ENCODE results near the gene PCDHA8.
"Not testable (repeated sequence)": the region's sequence is repeated elsewhere in the genome, so short reads cannot be mapped to it uniquely, and the experiment has no call there.

Gene PCDHA8

GRCh38 chr5:140823475-140823874 is 17.5 kb upstream of the PCDHA8 start:
- no peak overlapping the region for H3K4me3 ChIP-seq (ENCODE audit: low read length)
- H3K9me3 ChIP-seq (ENCODE audit: control insufficient read depth, insufficient read depth, low read length): no peaks in the 10 kb centered on the region
- H3K79me2 ChIP-seq (ENCODE audit: control insufficient read depth, low read length): no peaks in the 10 kb centered on the region
- no peak overlapping the region for H3K27ac ChIP-seq (ENCODE audit: low read depth, low read length)
- no peaks in the 10 kb centered on the region for H3K36me3 ChIP-seq (ENCODE audit: control insufficient read depth, low read length)
- H4K20me1 ChIP-seq (ENCODE audit: control insufficient read depth, insufficient read depth, low read depth, low read length): no peaks in the 10 kb centered on the region
- H3K27me3 ChIP-seq (ENCODE audit: control insufficient read depth, low read length): no peaks in the 10 kb centered on the region
- H3K4me2 ChIP-seq (ENCODE audit: low read length): no peak overlapping the region
- H3K9me2 ChIP-seq (replicated peaks; ENCODE audit: control insufficient read depth, low read length): no peaks in the 10 kb centered on the region
- TF ChIP-seq EZH2phosphoT487 (IDR thresholded peaks at IDR 0.05; ENCODE audit: borderline replicate concordance, low read length): no peak
- no peak for TF ChIP-seq CTCF (IDR thresholded peaks at IDR 0.05; ENCODE audit: low read depth, low read length, poor library complexity, severe bottlenecking)
- H3K4me1 ChIP-seq (ENCODE audit: control insufficient read depth, low read length): no peaks in the 10 kb centered on the region
- no peaks in the 10 kb centered on the region for H3F3A ChIP-seq (ENCODE audit: control insufficient read depth, insufficient read depth)

GRCh38 chr5:140827704-140828361 is 13.2 kb upstream of the PCDHA8 start, which contains the start of gene PCDHA6:
TSS of gene PCDHA6 (plus strand) at chr5:140827960. CDS start at chr5:140828092, 132 bp downstream.
- no peaks in the 10 kb centered on the region for H3K9me2 ChIP-seq (replicated peaks; ENCODE audit: control insufficient read depth, low read length)
- no peaks in the 10 kb centered on the region for H3K36me3 ChIP-seq (ENCODE audit: control insufficient read depth, low read length)
- no peaks in the 10 kb centered on the region for H3K79me2 ChIP-seq (ENCODE audit: control insufficient read depth, low read length)
- no peak within 1 kb of the TSS for H3K4me3 ChIP-seq (ENCODE audit: low read length)
- H3K27me3 ChIP-seq (ENCODE audit: control insufficient read depth, low read length): no peaks in the 10 kb centered on the region
- H3K4me2 ChIP-seq (ENCODE audit: low read length): no peak within 1 kb of the TSS
- H3K9me3 ChIP-seq (ENCODE audit: control insufficient read depth, insufficient read depth, low read length): no peaks in the 10 kb centered on the region
- TF ChIP-seq CTCF (IDR thresholded peaks at IDR 0.05; ENCODE audit: low read depth, low read length, poor library complexity, severe bottlenecking) (no peak), EZH2phosphoT487 (IDR thresholded peaks at IDR 0.05; ENCODE audit: borderline replicate concordance, low read length) (no peak)
- H4K20me1 ChIP-seq (ENCODE audit: control insufficient read depth, insufficient read depth, low read depth, low read length): no peaks in the 10 kb centered on the region
- H3K27ac ChIP-seq (ENCODE audit: low read depth, low read length): no peak within 1 kb of the TSS
- H3K4me1 ChIP-seq (ENCODE audit: control insufficient read depth, low read length): no peaks in the 10 kb centered on the region
- no peaks in the 10 kb centered on the region for H3F3A ChIP-seq (ENCODE audit: control insufficient read depth, insufficient read depth)

- H3K27ac ChIP-seq (ENCODE audit: low read depth, low read length): no peak overlapping the region
- H3K9me3 ChIP-seq (ENCODE audit: control insufficient read depth, insufficient read depth, low read length): no peaks in the 10 kb centered on the region
- TF ChIP-seq EZH2phosphoT487 (IDR thresholded peaks at IDR 0.05; ENCODE audit: borderline replicate concordance, low read length) (no peak), CTCF (IDR thresholded peaks at IDR 0.05; ENCODE audit: low read depth, low read length, poor library complexity, severe bottlenecking) (no peak)
- no peaks in the 10 kb centered on the region for H3K4me1 ChIP-seq (ENCODE audit: control insufficient read depth, low read length)
- H4K20me1 ChIP-seq (ENCODE audit: control insufficient read depth, insufficient read depth, low read depth, low read length): no peaks in the 10 kb centered on the region
- no peaks in the 10 kb centered on the region for H3K27me3 ChIP-seq (ENCODE audit: control insufficient read depth, low read length)
- H3K4me3 ChIP-seq (ENCODE audit: low read length): no peak overlapping the region
- no peaks in the 10 kb centered on the region for H3K79me2 ChIP-seq (ENCODE audit: control insufficient read depth, low read length)
- H3K36me3 ChIP-seq (ENCODE audit: control insufficient read depth, low read length): no peaks in the 10 kb centered on the region
- no peak overlapping the region for H3K4me2 ChIP-seq (ENCODE audit: low read length)
- no peaks in the 10 kb centered on the region for H3K9me2 ChIP-seq (replicated peaks; ENCODE audit: control insufficient read depth, low read length)
- H3F3A ChIP-seq (ENCODE audit: control insufficient read depth, insufficient read depth): no peaks in the 10 kb centered on the region
These were observed 12.6 kb upstream of the PCDHA8 start for GRCh38 chr5:140828362-140828737.

- H3K4me3 ChIP-seq (ENCODE audit: low read length); H3K27me3 ChIP-seq (ENCODE audit: control insufficient read depth, low read length); H3K27ac ChIP-seq (ENCODE audit: low read depth, low read length); H3K4me1 ChIP-seq (ENCODE audit: control insufficient read depth, low read length); H4K20me1 ChIP-seq (ENCODE audit: control insufficient read depth, insufficient read depth, low read depth, low read length); H3F3A ChIP-seq (ENCODE audit: control insufficient read depth, insufficient read depth); H3K36me3 ChIP-seq (ENCODE audit: control insufficient read depth, low read length); H3K9me2 ChIP-seq (replicated peaks; ENCODE audit: control insufficient read depth, low read length); H3K79me2 ChIP-seq (ENCODE audit: control insufficient read depth, low read length); H3K9me3 ChIP-seq (ENCODE audit: control insufficient read depth, insufficient read depth, low read length); H3K4me2 ChIP-seq (ENCODE audit: low read length): not testable (repeated sequence)
These were observed 11.2 kb upstream of the PCDHA8 start for GRCh38 chr5:140829511-140830501.
